Measurements from ENCODE around the gene ERH.
"Not testable (repeated sequence)": the region's sequence is repeated elsewhere in the genome, so short reads cannot be mapped to it uniquely, and the experiment has no call there.

ERH gene

DNA sequence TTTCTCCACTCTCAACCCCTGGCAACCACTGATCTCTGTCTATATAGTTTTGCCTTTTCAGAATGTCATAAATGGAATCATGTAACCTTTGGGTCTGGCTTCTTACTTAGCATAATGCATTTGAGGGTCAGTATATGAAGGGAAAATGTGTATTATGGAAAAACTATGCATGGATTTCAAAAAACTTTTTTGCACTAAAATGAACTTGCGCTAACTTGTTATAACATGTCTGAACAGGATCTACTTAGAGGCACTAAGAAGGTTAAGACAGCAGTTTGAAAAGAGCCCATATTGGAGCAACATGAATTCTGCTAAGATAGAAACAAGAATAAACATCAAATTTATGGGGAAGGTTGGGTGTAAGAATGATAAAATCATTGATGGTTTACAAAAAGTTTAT, 29.5 kb upstream of the ERH start:
- DNase-seq (ENCODE audit: insufficient read length, low spot score): no peak
- FAIRE-seq: no peak
- TF ChIP-seq POU2F2 (IDR thresholded peaks at IDR 0.05; ENCODE audit: low read depth, low read length): no peak
- no peak for TF ChIP-seq SPI1 (IDR thresholded peaks at IDR 0.05; ENCODE audit: low read depth, low read length)
- no peak for TF ChIP-seq TAF1 (IDR thresholded peaks at IDR 0.05; ENCODE audit: low read depth, low read length)
- no peak for TF ChIP-seq POLR2AphosphoS5 (IDR thresholded peaks at IDR 0.05; ENCODE audit: low read depth, low read length)
- no peak for TF ChIP-seq PAX5 (IDR thresholded peaks at IDR 0.05; ENCODE audit: insufficient read depth, low read length, severe bottlenecking)
- TF ChIP-seq POLR2A (IDR thresholded peaks at IDR 0.05; ENCODE audit: low read depth, low read length): no peak

DNA sequence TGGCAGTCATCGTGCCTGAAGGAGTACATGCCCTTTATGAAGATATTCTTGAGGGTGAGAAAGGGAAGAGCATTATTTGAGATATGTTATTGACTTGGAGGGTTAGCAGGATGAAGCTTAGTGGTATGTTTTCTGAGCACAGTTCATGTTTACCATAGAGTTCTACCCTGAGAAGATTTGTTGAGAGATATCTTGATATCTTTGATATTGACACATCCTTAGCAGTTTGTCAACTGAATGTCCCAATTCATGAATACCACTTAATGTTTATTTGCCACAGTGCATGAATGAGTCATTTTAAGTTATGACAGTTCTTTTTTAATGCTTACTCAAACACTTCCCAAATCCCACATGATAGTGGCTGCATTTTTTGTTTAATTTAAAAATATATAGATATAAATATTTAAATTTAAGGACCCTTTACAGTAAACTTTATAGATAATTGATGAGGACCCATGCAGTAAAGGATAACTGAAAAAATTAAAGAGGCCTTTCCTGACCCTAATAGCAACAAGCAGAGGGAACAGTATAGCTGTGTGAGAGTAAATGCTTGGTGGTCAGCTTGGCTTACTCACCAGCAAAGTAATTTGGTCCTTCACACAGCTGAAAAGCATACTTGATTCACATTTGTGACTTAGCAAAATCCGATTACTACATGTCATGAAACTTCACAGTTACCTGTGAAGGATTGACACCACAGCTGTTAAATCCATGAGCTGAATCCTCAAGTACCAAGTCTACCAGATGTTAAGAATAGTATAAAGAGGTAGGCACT, 26.2 kb upstream of the ERH start:
- no peak for FAIRE-seq

DNA sequence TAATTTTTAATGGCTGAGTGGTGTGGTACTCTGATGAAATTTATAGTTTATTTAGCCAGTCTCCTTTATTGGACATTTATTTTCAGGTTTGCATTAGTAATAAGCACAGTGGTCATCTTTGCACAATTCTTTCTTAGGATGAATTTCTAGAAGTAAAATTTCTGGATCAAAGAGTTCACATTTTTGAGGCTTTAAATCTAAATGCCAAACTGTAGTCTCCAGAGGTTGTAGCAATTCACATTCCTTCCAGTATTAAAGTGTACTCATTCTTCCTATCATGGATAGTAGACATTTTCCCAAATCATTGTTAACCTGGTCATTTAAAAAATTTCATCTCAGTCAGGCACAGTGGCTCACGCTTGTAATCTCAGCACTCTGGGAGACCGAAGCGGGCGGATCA, 25.2 kb upstream of the ERH start:
- FAIRE-seq: no peak
- TF ChIP-seq TAF1 (IDR thresholded peaks at IDR 0.05; ENCODE audit: low read depth, low read length) (no peak), POU2F2 (IDR thresholded peaks at IDR 0.05; ENCODE audit: low read depth, low read length) (no peak), SPI1 (IDR thresholded peaks at IDR 0.05; ENCODE audit: low read depth, low read length) (no peak), POLR2AphosphoS5 (IDR thresholded peaks at IDR 0.05; ENCODE audit: low read depth, low read length) (no peak), POLR2A (IDR thresholded peaks at IDR 0.05; ENCODE audit: low read depth, low read length) (no peak), PAX5 (IDR thresholded peaks at IDR 0.05; ENCODE audit: insufficient read depth, low read length, severe bottlenecking) (no peak)
- DNase-seq (ENCODE audit: insufficient read length, low spot score): no peak

More for the DNA sequence above, 26.2 kb upstream of the ERH start:
- TF ChIP-seq TAF1 (IDR thresholded peaks at IDR 0.05; ENCODE audit: low read depth, low read length): no peak
- TF ChIP-seq SPI1 (IDR thresholded peaks at IDR 0.05; ENCODE audit: low read depth, low read length): no peak
- no peak for TF ChIP-seq POLR2AphosphoS5 (IDR thresholded peaks at IDR 0.05; ENCODE audit: low read depth, low read length)
- TF ChIP-seq POLR2A (IDR thresholded peaks at IDR 0.05; ENCODE audit: low read depth, low read length): no peak
- TF ChIP-seq PAX5 (IDR thresholded peaks at IDR 0.05; ENCODE audit: insufficient read depth, low read length, severe bottlenecking): no peak
- no peak for DNase-seq (ENCODE audit: insufficient read length, low spot score)

DNA sequence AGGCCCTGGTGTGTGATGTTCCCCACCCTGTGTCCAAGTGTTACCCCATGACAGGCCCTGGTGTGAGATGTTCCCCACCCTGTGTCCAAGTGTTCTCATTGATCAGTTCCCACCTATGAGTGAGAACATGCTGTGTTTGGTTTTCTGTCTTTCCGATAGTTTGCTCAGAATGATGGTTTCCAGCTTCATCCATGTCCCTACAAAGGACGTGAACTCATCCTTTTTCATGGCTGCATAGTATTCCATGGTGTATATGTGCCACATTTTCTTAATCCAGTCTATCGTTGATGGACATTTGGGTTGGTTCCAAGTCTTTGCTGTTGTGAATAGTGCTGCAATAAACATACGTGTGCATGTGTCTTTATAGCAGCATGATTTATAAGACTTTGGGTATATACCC, 18.0 kb upstream of the ERH start:
- not testable (repeated sequence) for FAIRE-seq; DNase-seq (ENCODE audit: insufficient read length, low spot score)

DNA sequence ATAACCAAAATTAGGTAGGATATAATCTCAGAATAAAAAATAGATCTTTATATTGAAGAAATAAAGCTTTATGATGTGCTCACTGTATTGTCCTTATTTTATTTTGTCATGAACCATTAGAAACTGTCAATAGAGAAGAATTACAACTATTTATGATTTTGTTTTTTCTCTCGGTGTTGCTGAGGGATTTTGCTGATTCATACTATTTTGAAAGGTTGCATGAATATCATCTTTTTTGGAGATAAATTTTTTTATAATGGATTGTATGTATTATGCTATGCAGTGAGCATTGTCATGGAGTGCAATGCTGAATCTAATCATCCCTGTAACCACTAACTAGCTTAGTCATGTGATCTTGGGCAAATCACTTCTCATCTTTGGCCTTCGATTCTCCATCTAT, 15.4 kb upstream of the ERH start:
- DNase-seq (ENCODE audit: insufficient read length, low spot score): no peak
- FAIRE-seq: no peak
- TF ChIP-seq POU2F2 (IDR thresholded peaks at IDR 0.05; ENCODE audit: low read depth, low read length) (no peak), POLR2AphosphoS5 (IDR thresholded peaks at IDR 0.05; ENCODE audit: low read depth, low read length) (no peak), SPI1 (IDR thresholded peaks at IDR 0.05; ENCODE audit: low read depth, low read length) (no peak), POLR2A (IDR thresholded peaks at IDR 0.05; ENCODE audit: low read depth, low read length) (no peak), PAX5 (IDR thresholded peaks at IDR 0.05; ENCODE audit: insufficient read depth, low read length, severe bottlenecking) (no peak), TAF1 (IDR thresholded peaks at IDR 0.05; ENCODE audit: low read depth, low read length) (no peak)

DNA sequence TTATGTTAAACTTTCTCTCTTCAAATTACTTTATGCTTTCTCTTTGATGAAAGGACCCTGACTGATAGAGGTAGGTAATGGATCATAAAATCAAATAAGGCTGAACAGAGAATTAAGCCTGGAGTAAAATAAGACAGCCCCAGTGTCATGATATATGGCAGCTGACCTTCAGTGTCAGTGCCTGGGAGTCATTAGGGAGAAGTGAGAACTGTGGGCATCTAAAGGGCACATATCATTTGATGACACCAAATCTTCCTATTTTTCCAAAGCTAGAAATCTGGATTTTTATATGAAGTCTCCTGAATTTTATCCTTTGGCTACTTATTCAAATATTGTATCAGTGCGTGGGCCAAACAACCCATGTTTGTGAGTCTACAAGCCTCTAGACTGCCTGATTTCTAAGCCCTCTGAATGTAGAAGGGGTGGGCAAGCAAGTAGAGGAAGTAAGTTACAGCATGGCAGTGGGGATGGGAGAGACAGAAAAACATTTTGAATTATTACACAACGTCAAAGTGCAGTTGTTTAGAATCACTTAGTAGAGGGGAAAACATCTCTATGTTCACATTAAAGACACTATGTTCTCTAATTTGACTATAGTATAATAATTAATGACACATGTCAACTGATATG, 10.3 kb upstream of the ERH start:
- TF ChIP-seq SPI1 (IDR thresholded peaks at IDR 0.05; ENCODE audit: low read depth, low read length) (no peak), PAX5 (IDR thresholded peaks at IDR 0.05; ENCODE audit: insufficient read depth, low read length, severe bottlenecking) (no peak), POU2F2 (IDR thresholded peaks at IDR 0.05; ENCODE audit: low read depth, low read length) (no peak), TAF1 (IDR thresholded peaks at IDR 0.05; ENCODE audit: low read depth, low read length) (no peak), POLR2A (IDR thresholded peaks at IDR 0.05; ENCODE audit: low read depth, low read length) (no peak), POLR2AphosphoS5 (IDR thresholded peaks at IDR 0.05; ENCODE audit: low read depth, low read length) (no peak)
- DNase-seq (ENCODE audit: insufficient read length, low spot score) (no peak), FAIRE-seq (no peak)

DNA sequence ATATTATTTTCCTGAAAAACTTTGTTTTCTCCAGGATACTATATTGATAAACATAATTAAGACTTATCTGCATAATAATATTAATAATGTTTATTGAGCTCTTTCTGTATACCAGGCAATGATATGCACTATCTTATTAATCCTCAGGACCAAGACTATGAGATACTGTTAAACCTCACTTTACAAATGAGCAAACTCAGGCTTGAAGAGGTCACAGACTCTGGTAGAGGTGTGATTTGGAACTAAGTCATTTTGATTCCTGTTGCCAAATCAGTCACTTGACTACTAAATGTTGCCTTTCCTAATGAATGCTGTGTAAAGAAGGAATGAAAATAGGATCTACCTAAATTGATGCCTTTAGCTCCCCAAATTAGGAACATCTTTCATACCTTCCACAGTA, 7.7 kb upstream of the ERH start:
- no peak for FAIRE-seq

DNA sequence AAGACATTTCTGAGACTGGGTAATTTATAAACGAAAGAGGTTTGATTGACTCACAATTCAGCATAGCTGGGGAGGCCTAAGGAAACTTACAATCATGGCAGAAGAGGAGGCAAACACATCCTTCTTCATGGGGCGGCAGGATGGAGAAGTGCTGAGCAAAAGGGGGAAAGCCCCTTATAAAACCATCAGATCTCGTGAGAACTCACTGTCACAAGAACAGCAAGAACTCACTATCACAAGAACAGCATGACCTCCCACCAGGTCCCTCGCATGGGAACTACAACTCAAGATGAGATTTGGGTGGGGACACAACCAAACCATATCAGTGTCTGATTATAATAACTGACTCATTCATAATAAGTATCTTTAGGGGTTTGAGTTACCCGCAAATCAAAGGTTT, 6.8 kb upstream of the ERH start:
- no peak for FAIRE-seq
- no peak for TF ChIP-seq PAX5 (IDR thresholded peaks at IDR 0.05; ENCODE audit: insufficient read depth, low read length, severe bottlenecking)
- no peak for TF ChIP-seq POLR2AphosphoS5 (IDR thresholded peaks at IDR 0.05; ENCODE audit: low read depth, low read length)
- no peak for TF ChIP-seq POLR2A (IDR thresholded peaks at IDR 0.05; ENCODE audit: low read depth, low read length)
- TF ChIP-seq TAF1 (IDR thresholded peaks at IDR 0.05; ENCODE audit: low read depth, low read length): no peak
- no peak for TF ChIP-seq SPI1 (IDR thresholded peaks at IDR 0.05; ENCODE audit: low read depth, low read length)
- TF ChIP-seq POU2F2 (IDR thresholded peaks at IDR 0.05; ENCODE audit: low read depth, low read length): no peak
- no peak for DNase-seq (ENCODE audit: insufficient read length, low spot score)

More for the DNA sequence above, 7.7 kb upstream of the ERH start:
- no peak for TF ChIP-seq POLR2AphosphoS5 (IDR thresholded peaks at IDR 0.05; ENCODE audit: low read depth, low read length)
- TF ChIP-seq POLR2A (IDR thresholded peaks at IDR 0.05; ENCODE audit: low read depth, low read length): no peak
- TF ChIP-seq TAF1 (IDR thresholded peaks at IDR 0.05; ENCODE audit: low read depth, low read length): no peak
- no peak for TF ChIP-seq SPI1 (IDR thresholded peaks at IDR 0.05; ENCODE audit: low read depth, low read length)
- TF ChIP-seq POU2F2 (IDR thresholded peaks at IDR 0.05; ENCODE audit: low read depth, low read length): no peak
- TF ChIP-seq PAX5 (IDR thresholded peaks at IDR 0.05; ENCODE audit: insufficient read depth, low read length, severe bottlenecking): no peak
- no peak for DNase-seq (ENCODE audit: insufficient read length, low spot score)

DNA sequence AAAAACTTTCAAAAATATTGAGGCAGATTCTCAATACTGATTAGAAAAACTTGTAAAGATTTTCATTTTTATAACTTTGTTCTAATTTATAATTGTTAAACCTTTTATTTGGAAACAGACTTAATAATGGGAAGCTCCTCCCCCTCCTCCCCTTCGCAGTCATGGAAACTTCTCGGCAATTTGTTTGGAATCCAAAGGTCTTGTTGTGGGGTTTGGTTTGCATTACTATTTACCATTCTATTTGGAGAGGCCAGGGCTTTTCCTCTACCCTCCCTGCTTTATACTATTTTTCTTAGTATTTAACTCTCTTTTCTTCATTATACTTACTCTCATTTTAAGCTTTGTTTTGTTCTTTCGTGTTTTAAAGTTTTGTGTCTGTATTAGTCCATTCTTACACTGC, 6.4 kb upstream of the ERH start:
- TF ChIP-seq POLR2AphosphoS5 (IDR thresholded peaks at IDR 0.05; ENCODE audit: low read depth, low read length) (no peak), POU2F2 (IDR thresholded peaks at IDR 0.05; ENCODE audit: low read depth, low read length) (no peak), TAF1 (IDR thresholded peaks at IDR 0.05; ENCODE audit: low read depth, low read length) (no peak), PAX5 (IDR thresholded peaks at IDR 0.05; ENCODE audit: insufficient read depth, low read length, severe bottlenecking) (no peak), POLR2A (IDR thresholded peaks at IDR 0.05; ENCODE audit: low read depth, low read length) (no peak), SPI1 (IDR thresholded peaks at IDR 0.05; ENCODE audit: low read depth, low read length) (no peak)
- no peak for DNase-seq (ENCODE audit: insufficient read length, low spot score)
- no peak for FAIRE-seq
